GM10248 (cell line): ENCODE results near the gene NEK5.

Experiments
- CTCF ChIA-PET: fragments of 300-600 bp; sonication (Branson Sonifier 250); formaldehyde crosslinking; extraction: SDS; loops from one replicate; lab custom pipeline; 2021; ENCODE audit warnings: antibody characterized with exemption; lab: Yijun Ruan, JAX
- POLR2A ChIA-PET: fragments of 350-650 bp; sonication (Branson Sonifier 250); formaldehyde crosslinking; extraction: SDS; loops from one replicate; lab custom pipeline; 2020; ENCODE audit warnings: antibody characterized with exemption; lab: Yijun Ruan, JAX
- DNase-seq: peaks from one replicate; pipeline ENCODE4 v3.0.0; 2012; ENCODE audit errors: extremely low spot score
- TF ChIP-seq, protein P1 (sequence below): IDR thresholded peaks from 2 replicates; pipeline ENCODE4 v1.5.1; 2012; ENCODE audit warnings: mild to moderate bottlenecking, low read depth; ENCODE audit errors: extremely low read depth, missing control alignments, control extremely low read depth

The NEK5 gene

DNA sequence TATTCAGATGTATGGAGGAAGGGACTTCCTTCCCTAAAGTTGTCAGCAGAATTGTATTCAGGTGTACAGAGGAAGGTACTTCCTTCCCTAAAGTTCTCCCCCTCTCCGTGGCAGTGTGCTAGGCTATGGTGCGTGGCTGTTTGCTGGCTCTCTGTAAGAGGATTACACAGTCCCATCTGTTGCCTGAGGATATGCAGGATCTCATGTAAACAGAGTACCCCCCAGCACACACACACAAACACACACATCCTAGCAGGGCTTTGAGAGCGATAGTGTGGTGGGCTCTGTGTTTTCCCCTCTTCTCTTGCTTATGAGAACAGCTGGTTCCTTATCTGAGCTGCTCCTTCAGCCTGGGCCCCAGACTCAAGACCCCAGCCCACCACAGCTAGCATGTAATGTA is 10.3 kb downstream of the NEK5 start:
- CTCF ChIA-PET: interaction anchor here (2.0 kb wide), 1 partner anchor 9 kb away, joined by 10 read pairs; no protein-coding TSS in a partner anchor
- POLR2A ChIA-PET: no interaction called here

DNA sequence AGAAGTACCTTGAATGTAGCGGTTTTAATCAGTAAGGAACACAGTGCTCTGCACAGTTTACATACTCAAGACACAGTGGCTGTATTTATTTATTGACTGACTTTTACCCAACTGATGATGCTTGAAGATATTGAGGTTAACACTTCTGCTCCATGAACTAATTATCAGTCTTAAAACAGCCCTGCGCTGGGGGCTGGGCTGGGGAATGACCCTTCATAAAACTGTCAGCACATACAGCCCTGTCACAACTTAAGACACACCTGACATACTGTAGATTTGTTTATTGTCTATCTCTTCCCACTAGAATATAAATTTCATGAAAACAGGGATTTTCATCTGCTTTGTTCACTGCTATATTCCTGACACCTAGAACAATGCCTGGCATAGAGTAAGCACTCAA is 10.8 kb downstream of the NEK5 start:
- ChIA-PET CTCF (interaction anchor here (0.8 to 2.0 kb wide), 2 partner anchors 10 to 11 kb away, joined by 4 to 10 read pairs; partner anchors contain the start of gene NEK5), POLR2A (no interaction called here)
- no peak for DNase-seq
- TF ChIP-seq, protein P1, sequence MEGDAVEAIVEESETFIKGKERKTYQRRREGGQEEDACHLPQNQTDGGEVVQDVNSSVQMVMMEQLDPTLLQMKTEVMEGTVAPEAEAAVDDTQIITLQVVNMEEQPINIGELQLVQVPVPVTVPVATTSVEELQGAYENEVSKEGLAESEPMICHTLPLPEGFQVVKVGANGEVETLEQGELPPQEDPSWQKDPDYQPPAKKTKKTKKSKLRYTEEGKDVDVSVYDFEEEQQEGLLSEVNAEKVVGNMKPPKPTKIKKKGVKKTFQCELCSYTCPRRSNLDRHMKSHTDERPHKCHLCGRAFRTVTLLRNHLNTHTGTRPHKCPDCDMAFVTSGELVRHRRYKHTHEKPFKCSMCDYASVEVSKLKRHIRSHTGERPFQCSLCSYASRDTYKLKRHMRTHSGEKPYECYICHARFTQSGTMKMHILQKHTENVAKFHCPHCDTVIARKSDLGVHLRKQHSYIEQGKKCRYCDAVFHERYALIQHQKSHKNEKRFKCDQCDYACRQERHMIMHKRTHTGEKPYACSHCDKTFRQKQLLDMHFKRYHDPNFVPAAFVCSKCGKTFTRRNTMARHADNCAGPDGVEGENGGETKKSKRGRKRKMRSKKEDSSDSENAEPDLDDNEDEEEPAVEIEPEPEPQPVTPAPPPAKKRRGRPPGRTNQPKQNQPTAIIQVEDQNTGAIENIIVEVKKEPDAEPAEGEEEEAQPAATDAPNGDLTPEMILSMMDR: no peak

More for the DNA sequence above, 10.3 kb downstream of the NEK5 start:
- TF ChIP-seq, protein P1: no peak
- DNase-seq: no peak

DNA sequence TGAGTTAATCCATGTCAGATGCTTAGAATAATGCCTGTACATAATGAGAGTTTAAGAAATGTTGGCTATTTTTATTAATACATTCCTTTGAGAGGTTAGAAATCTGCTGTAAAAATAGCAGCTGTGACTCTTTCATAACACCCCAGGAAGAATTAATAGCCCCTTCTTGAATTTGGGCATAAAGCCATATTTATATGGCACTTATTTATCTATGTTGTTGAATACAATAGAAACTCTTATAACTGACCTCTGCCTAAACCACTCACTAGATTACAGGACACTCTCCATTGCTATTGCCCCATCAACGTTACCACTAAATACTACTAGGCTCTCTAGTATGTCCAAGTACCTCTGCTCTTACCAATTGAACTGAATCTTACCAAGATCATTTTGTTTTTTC is 16.3 kb downstream of the NEK5 start:
- CTCF ChIA-PET: interaction anchor here (1.6 kb wide), 1 partner anchor 26 kb away, joined by 4 read pairs; no protein-coding TSS in a partner anchor
- POLR2A ChIA-PET: no interaction called here
- DNase-seq: no peak

DNA sequence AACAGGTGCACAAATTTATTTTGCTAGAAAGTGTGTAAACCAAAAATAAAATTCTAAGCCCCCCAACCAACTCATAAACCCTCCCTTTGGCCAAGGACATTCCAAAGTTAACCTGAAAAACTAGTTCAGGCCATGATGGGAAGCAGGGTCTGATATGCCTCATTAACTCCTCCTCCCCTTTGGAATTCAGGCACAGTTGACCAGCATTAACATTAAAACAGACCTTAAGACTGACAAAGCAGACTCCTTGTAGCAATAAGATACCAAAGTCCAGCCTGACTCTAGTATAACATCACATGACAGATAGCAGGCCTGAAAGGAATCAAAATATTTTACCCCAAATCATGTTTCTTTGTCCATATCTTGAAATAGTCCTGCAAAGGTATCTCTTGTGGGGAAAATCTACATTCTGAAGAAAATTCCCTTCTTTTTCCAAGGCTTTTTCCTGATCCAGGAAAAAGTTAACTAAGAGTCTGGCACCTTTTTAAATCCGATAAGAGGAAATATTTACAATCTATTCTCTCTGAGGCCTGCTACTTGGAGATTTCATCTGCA is 19.7 kb downstream of the NEK5 start:
- TF ChIP-seq, protein P1: no peak
- CTCF ChIA-PET: no interaction called here
- POLR2A ChIA-PET: no interaction called here
- no peak for DNase-seq

More for the DNA sequence above, 16.3 kb downstream of the NEK5 start:
- TF ChIP-seq, protein P1: no peak

DNA sequence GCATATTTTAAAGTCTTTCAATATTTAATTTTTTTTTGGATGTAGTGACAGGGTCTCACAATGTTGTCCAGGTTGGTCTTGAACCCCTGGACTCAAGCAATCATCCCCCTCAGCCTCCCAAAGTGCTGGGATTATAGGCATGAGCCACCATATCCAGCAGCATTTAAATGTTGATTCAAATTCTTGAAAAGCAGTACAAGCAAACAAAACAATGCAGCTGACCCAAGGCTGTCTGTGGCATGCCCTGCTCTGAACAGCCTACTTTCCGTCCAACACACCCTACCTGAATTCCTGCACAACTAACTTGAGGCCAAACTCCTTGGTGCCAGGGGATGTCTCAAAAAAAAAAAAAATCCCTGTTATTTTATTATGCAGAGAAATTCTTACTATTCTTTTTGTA is 23.0 kb downstream of the NEK5 start:
- no peak for DNase-seq
- TF ChIP-seq, protein P1: no peak
- ChIA-PET CTCF (no interaction called here), POLR2A (no interaction called here)

DNA sequence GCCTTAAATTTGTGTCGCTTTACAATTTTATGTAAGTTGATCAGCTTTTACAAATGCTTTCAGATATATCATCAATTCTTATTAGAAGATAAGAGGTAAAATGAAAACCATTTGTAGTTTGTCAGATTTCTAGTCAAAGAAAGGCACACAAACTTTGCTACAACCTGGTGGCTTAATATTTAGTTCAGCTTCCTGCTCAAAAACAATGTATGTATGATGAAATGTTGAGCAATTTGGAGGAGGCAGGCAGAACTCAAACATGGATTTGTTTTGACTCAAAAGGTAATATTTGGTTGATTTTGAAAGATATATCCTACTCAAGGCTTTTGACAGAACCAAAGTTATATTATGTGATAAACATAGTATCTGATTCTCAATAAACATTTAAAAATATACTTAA is 24.2 kb downstream of the NEK5 start:
- CTCF ChIA-PET: interaction anchor here (1.2 to 3.6 kb wide), 2 partner anchors 22 to 102 kb away, joined by 3 to 19 read pairs; no protein-coding TSS in a partner anchor
- no peak for DNase-seq
- TF ChIP-seq, protein P1: no peak
- POLR2A ChIA-PET: no interaction called here
